WTC11 (cell line): ENCODE data around the gene ARHGAP29. TPM values are rescaled to one million over a fixed set of nuclear protein-coding genes. Genes with fewer than 3 reads are reported as not detected.

ENCODE experiments used
- ATAC-seq: fragments of 200-7000 bp; cut with Tn5 transposase; 2 replicates; pipeline ENCODE4 v1.10.0; 2021; ENCODE audit warnings: mild to moderate bottlenecking, moderate library complexity
- CTCF ChIA-PET: fragments of 300-600 bp; sonication (Branson Sonifier 250); formaldehyde crosslinking; loops from one replicate; lab custom pipeline; 2021; ENCODE audit warnings: antibody characterized with exemption; lab: Charles Lee
- POLR2A ChIA-PET: fragments of 350-600 bp; sonication (Branson Sonifier 250); formaldehyde crosslinking; loops from one replicate; lab custom pipeline; 2021; ENCODE audit warnings: antibody characterized with exemption; lab: Charles Lee
- DNase-seq: peaks from one replicate; pipeline ENCODE4 v3.0.0; 2021; ENCODE audit warnings: low spot score
- H3K27ac Mint-ChIP-seq: 2 replicates; pipeline ENCODE4 v1.8.0; 2021; ENCODE audit warnings: mixed read lengths
- H3K27me3 Mint-ChIP-seq: 2 replicates; pipeline ENCODE4 v1.8.0; 2021; ENCODE audit warnings: low read depth, mild to moderate bottlenecking, moderate library complexity, mixed read lengths
- H3K36me3 Mint-ChIP-seq: 2 replicates; pipeline ENCODE4 v1.8.0; 2021; ENCODE audit warnings: mixed read lengths
- H3K4me1 Mint-ChIP-seq: 2 replicates; pipeline ENCODE4 v1.8.0; 2022; ENCODE audit warnings: mixed read lengths
- H3K4me3 Mint-ChIP-seq: 2 replicates; pipeline ENCODE4 v1.8.0; 2021; ENCODE audit warnings: mild to moderate bottlenecking, moderate library complexity, mixed read lengths
- H3K9me3 Mint-ChIP-seq: 2 replicates; pipeline ENCODE4 v1.8.0; 2021; ENCODE audit warnings: mixed read lengths
- ETV6 ChIP-seq: sonication (generic); formaldehyde crosslinking; IDR thresholded peaks from 2 replicates; pipeline ENCODE4 v1.8.1; 2022; ENCODE audit warnings: mild to moderate bottlenecking, missing genetic modification reagents
- HMGA2 ChIP-seq: fragments of 250-450 bp; sonication (Bioruptor Pico); IDR thresholded peaks from 2 replicates; pipeline ENCODE4 v1.4.0; 2021; ENCODE audit warnings: mild to moderate bottlenecking, moderate library complexity
- IRF2 ChIP-seq: sonication (generic); formaldehyde crosslinking; IDR thresholded peaks from 2 replicates; pipeline ENCODE4 v1.8.0; 2022; ENCODE audit warnings: low read depth, missing genetic modification reagents, borderline replicate concordance
- JAZF1 ChIP-seq: fragments of 250-450 bp; sonication (Bioruptor Pico); IDR thresholded peaks from 2 replicates; pipeline ENCODE4 v1.9.0; 2021; ENCODE audit warnings: moderate library complexity, mild to moderate bottlenecking, inconsistent platforms
- NFYB ChIP-seq: sonication (generic); formaldehyde crosslinking; conservative IDR thresholded peaks from 2 replicates; pipeline ENCODE4 v1.8.0; 2022; ENCODE audit warnings: low read depth, missing genetic modification reagents
- NR3C1 ChIP-seq: sonication (generic); formaldehyde crosslinking; conservative IDR thresholded peaks from 2 replicates; pipeline ENCODE4 v1.8.1; 2023; ENCODE audit warnings: low read depth, mild to moderate bottlenecking, missing genetic modification reagents
- PRRX2 ChIP-seq: fragments of 250-450 bp; sonication (Bioruptor Pico); IDR thresholded peaks from 2 replicates; pipeline ENCODE4 v1.8.0; 2021; ENCODE audit warnings: mild to moderate bottlenecking
- RORB ChIP-seq: fragments of 250-450 bp; sonication (Bioruptor Pico); IDR thresholded peaks from 2 replicates; pipeline ENCODE4 v1.9.0; 2021; ENCODE audit warnings: mild to moderate bottlenecking
- SP1 ChIP-seq: sonication (generic); formaldehyde crosslinking; conservative IDR thresholded peaks from 2 replicates; pipeline ENCODE4 v1.8.1; 2022; ENCODE audit warnings: missing genetic modification reagents
- ZNF121 ChIP-seq: sonication (generic); formaldehyde crosslinking; IDR thresholded peaks from 2 replicates; pipeline ENCODE4 v1.8.0; 2023; ENCODE audit warnings: missing genetic modification reagents
- ZNF423 ChIP-seq: fragments of 250-450 bp; sonication (Bioruptor Pico); IDR thresholded peaks from 2 replicates; pipeline ENCODE4 v2.1.2; 2022; ENCODE audit warnings: mild to moderate bottlenecking, moderate library complexity
- total RNA-seq: library from RNA; stranded (reverse); gene quantifications from 3 replicates; pipeline ENCODE4 v1.2.3, GENCODE V29; 2021
- TF ChIP-seq, protein P1 (sequence below): sonication (generic); formaldehyde crosslinking; conservative IDR thresholded peaks from 2 replicates; pipeline ENCODE4 v1.8.1; 2022; ENCODE audit warnings: mild to moderate bottlenecking, missing genetic modification reagents
- TF ChIP-seq, protein P2 (sequence below): sonication (generic); formaldehyde crosslinking; IDR thresholded peaks from 2 replicates; pipeline ENCODE4 v1.8.0; 2023; ENCODE audit warnings: mild to moderate bottlenecking, missing genetic modification reagents
- TF ChIP-seq, protein P3 (sequence below): sonication (generic); formaldehyde crosslinking; conservative IDR thresholded peaks from 2 replicates; pipeline ENCODE4 v1.8.1; 2023; ENCODE audit warnings: mild to moderate bottlenecking, low read depth, missing genetic modification reagents, moderate library complexity
- TF ChIP-seq, protein P4 (sequence below): sonication (generic); formaldehyde crosslinking; IDR thresholded peaks from 2 replicates; pipeline ENCODE4 v1.8.1; 2022; ENCODE audit warnings: low read depth, missing genetic modification reagents, borderline replicate concordance
- TF ChIP-seq, protein P5 (sequence below): sonication (generic); formaldehyde crosslinking; IDR thresholded peaks from 2 replicates; pipeline ENCODE4 v1.8.1; 2022; ENCODE audit warnings: missing genetic modification reagents, borderline replicate concordance
- TF ChIP-seq, protein P6 (sequence below): fragments of 250-450 bp; sonication (Bioruptor Pico); conservative IDR thresholded peaks from 2 replicates; pipeline ENCODE4 v1.9.0; 2021; ENCODE audit warnings: mild to moderate bottlenecking

Gene ARHGAP29
- total RNA-seq, 1 experiment from 2014 or later: 6.6 TPM

DNA sequence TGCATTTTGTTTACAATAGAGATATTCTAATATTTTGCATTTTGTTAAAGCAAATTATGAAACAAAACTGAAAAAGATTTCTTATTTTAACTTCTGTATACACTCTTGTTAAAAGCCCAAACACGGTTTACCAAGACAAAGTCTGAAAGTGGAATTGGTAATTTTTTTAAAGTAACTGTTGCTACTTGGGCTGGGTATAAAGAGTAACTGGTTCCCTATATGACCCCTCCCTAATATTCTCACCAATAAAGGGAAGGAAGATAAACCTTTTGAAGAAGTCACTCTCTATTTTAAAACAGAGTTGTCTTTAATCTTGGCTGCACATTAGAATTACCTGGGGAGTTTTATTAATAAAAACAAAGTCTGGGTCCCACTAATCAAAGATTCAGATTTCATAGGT lies 27.4 kb downstream of the ARHGAP29 start:
- no peak overlapping the region for H3K4me3 Mint-ChIP-seq
- TF ChIP-seq RORB (CRISPR knock-in tag) (no peak), ZNF121 (CRISPR knock-in tag) (no peak), ETV6 (CRISPR knock-in tag) (no peak), PRRX2 (CRISPR knock-in tag) (no peak), JAZF1 (CRISPR knock-in tag) (no peak)
- TF ChIP-seq, protein P1, sequence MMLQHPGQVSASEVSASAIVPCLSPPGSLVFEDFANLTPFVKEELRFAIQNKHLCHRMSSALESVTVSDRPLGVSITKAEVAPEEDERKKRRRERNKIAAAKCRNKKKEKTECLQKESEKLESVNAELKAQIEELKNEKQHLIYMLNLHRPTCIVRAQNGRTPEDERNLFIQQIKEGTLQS: no peak
- TF ChIP-seq, protein P2, sequence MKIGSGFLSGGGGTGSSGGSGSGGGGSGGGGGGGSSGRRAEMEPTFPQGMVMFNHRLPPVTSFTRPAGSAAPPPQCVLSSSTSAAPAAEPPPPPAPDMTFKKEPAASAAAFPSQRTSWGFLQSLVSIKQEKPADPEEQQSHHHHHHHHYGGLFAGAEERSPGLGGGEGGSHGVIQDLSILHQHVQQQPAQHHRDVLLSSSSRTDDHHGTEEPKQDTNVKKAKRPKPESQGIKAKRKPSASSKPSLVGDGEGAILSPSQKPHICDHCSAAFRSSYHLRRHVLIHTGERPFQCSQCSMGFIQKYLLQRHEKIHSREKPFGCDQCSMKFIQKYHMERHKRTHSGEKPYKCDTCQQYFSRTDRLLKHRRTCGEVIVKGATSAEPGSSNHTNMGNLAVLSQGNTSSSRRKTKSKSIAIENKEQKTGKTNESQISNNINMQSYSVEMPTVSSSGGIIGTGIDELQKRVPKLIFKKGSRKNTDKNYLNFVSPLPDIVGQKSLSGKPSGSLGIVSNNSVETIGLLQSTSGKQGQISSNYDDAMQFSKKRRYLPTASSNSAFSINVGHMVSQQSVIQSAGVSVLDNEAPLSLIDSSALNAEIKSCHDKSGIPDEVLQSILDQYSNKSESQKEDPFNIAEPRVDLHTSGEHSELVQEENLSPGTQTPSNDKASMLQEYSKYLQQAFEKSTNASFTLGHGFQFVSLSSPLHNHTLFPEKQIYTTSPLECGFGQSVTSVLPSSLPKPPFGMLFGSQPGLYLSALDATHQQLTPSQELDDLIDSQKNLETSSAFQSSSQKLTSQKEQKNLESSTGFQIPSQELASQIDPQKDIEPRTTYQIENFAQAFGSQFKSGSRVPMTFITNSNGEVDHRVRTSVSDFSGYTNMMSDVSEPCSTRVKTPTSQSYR: no peak
- TF ChIP-seq, protein P3, sequence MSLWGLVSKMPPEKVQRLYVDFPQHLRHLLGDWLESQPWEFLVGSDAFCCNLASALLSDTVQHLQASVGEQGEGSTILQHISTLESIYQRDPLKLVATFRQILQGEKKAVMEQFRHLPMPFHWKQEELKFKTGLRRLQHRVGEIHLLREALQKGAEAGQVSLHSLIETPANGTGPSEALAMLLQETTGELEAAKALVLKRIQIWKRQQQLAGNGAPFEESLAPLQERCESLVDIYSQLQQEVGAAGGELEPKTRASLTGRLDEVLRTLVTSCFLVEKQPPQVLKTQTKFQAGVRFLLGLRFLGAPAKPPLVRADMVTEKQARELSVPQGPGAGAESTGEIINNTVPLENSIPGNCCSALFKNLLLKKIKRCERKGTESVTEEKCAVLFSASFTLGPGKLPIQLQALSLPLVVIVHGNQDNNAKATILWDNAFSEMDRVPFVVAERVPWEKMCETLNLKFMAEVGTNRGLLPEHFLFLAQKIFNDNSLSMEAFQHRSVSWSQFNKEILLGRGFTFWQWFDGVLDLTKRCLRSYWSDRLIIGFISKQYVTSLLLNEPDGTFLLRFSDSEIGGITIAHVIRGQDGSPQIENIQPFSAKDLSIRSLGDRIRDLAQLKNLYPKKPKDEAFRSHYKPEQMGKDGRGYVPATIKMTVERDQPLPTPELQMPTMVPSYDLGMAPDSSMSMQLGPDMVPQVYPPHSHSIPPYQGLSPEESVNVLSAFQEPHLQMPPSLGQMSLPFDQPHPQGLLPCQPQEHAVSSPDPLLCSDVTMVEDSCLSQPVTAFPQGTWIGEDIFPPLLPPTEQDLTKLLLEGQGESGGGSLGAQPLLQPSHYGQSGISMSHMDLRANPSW (CRISPR knock-in tag): no peak
- TF ChIP-seq, all 79 proteins: peak for 0
- DNase-seq: no peak
- no peak for ATAC-seq
- 0 out of 2 replicates have a peak, but pooled peaks cover 5% of the 10 kb centered on the region for H3K36me3 Mint-ChIP-seq
- H3K27ac Mint-ChIP-seq: no peak overlapping the region
- no peaks in the 10 kb centered on the region for H3K4me1 Mint-ChIP-seq
- ChIA-PET CTCF (no interaction called here), POLR2A (no interaction called here)
- peaks cover 4% of the 10 kb centered on the region; the same call in 1 of the 2 replicates for H3K9me3 Mint-ChIP-seq
- H3K27me3 Mint-ChIP-seq: no peaks in the 10 kb centered on the region

DNA sequence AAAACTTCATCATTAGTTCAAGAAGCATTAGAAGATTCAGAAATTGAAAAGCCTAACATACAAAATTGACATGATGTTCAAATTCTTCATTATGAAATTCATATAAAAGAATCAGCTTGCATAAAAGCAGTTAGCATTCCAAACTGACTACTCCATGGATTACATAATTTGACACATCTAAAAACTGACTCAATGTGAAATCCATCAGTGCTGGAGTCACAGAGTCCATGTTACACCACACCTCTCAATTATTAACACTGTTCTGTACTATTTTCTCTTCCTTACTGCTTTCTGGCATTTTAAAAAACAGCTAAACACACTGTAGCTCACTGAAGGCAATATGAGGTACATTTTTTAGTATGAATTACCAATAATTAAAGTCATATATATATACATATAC lies 28.0 kb downstream of the ARHGAP29 start:
- H3K27me3 Mint-ChIP-seq: no peaks in the 10 kb centered on the region
- H3K27ac Mint-ChIP-seq: no peak overlapping the region
- ChIA-PET POLR2A (no interaction called here), CTCF (interaction anchor here (1.0 kb wide), 1 partner anchor 164 kb away, joined by 3 read pairs; no protein-coding TSS in a partner anchor)
- no peaks in the 10 kb centered on the region for H3K4me1 Mint-ChIP-seq
- ATAC-seq (no peak), DNase-seq (no peak)
- H3K36me3 Mint-ChIP-seq: 0 out of 2 replicates have a peak, but pooled peaks cover 5% of the 10 kb centered on the region
- peaks cover 4% of the 10 kb centered on the region; the same call in 1 of the 2 replicates for H3K9me3 Mint-ChIP-seq
- no peak overlapping the region for H3K4me3 Mint-ChIP-seq
- TF ChIP-seq, protein P4, sequence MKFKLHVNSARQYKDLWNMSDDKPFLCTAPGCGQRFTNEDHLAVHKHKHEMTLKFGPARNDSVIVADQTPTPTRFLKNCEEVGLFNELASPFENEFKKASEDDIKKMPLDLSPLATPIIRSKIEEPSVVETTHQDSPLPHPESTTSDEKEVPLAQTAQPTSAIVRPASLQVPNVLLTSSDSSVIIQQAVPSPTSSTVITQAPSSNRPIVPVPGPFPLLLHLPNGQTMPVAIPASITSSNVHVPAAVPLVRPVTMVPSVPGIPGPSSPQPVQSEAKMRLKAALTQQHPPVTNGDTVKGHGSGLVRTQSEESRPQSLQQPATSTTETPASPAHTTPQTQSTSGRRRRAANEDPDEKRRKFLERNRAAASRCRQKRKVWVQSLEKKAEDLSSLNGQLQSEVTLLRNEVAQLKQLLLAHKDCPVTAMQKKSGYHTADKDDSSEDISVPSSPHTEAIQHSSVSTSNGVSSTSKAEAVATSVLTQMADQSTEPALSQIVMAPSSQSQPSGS (CRISPR knock-in tag): no peak
- TF ChIP-seq, protein P5, sequence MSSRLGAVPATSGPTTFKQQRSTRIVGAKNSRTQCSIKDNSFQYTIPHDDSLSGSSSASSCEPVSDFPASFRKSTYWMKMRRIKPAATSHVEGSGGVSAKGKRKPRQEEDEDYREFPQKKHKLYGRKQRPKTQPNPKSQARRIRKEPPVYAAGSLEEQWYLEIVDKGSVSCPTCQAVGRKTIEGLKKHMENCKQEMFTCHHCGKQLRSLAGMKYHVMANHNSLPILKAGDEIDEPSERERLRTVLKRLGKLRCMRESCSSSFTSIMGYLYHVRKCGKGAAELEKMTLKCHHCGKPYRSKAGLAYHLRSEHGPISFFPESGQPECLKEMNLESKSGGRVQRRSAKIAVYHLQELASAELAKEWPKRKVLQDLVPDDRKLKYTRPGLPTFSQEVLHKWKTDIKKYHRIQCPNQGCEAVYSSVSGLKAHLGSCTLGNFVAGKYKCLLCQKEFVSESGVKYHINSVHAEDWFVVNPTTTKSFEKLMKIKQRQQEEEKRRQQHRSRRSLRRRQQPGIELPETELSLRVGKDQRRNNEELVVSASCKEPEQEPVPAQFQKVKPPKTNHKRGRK (CRISPR knock-in tag): no peak
- TF ChIP-seq, protein P6, sequence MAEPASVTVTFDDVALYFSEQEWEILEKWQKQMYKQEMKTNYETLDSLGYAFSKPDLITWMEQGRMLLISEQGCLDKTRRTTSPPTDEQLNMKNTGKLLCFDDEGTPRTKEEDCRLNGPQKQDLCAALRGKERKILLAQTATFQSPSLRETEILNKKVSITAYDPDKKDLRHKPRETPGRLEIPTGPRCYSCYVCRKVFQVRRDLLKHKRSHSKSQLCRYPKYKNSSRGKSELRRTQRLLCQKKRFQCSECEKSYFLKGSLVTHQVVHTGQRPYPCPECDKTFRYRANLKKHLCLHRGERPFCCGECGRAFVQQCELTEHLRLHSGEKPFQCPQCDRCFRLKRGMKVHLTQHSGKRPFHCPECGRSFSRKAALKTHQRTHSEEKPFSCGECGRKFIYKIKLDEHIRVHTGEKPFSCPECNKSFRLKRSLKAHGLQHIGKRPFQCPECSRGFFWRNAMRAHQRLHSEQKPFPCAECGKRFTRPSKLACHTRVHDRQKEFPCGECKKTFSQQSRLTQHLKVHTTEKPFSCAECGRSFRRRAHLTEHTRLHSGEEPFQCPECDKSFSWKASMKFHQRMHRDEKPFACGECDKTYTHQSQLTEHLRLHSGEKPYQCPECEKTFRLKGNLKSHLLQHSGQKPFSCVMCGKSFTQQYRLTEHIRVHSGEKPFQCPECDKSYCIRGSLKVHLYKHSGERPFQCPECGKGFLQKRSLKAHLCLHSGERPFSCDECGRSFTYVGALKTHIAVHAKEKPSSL (CRISPR knock-in tag): no peak
- TF ChIP-seq SP1 (CRISPR knock-in tag): no peak
- no peak for TF ChIP-seq IRF2 (CRISPR knock-in tag)
- TF ChIP-seq, protein P3 (CRISPR knock-in tag): no peak
- TF ChIP-seq HMGA2 (CRISPR knock-in tag): no peak
- no peak for TF ChIP-seq NR3C1 (CRISPR knock-in tag)
- TF ChIP-seq NFYB (CRISPR knock-in tag): no peak
- TF ChIP-seq, protein P1: no peak
- TF ChIP-seq ZNF423: no peak
